GM12872 (cell line): Measurements from ENCODE around the gene CRYBG3.

Source experiments
- CTCF ChIP-seq: IDR thresholded peaks from 3 replicates; pipeline ENCODE4 v1.5.1; 2011; ENCODE audit warnings: low read depth, mild to moderate bottlenecking, low read length, moderate library complexity; ENCODE audit not compliant: insufficient read depth

CRYBG3 gene

GRCh38 chr3:97938444-97938843 lies 116.6 kb downstream of the CRYBG3 start:
- no peak for TF ChIP-seq CTCF

GRCh38 chr3:97939401-97939800 lies 117.6 kb downstream of the CRYBG3 start:
- no peak for TF ChIP-seq CTCF

DNA sequence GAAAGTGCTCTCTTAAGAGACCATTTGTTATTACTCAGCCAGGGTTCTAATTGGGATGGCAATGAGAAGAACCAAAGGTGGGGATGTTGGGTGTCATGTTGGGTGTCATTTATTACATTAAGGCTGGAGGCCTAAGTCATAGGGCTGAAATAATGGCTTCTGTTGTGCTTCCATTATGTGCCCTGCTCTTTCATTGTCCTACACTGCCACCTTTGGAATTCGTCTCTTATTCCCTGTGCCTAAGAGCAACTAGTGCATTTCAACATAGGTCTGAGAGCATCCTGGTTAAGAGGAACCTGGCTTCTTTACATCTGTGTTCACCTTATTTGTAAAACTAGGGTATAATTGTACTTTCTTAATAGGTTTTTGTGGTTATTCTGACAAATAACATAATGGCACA lies 118.2 kb downstream of the CRYBG3 start:
- TF ChIP-seq CTCF, result no peak

- TF ChIP-seq CTCF, result no peak
These were observed 121.2 kb downstream of the CRYBG3 start for GRCh38 chr3:97942801-97943546.

GRCh38 chr3:97948351-97949109 lies 126.7 kb downstream of the CRYBG3 start:
- TF ChIP-seq CTCF, result no peak

DNA sequence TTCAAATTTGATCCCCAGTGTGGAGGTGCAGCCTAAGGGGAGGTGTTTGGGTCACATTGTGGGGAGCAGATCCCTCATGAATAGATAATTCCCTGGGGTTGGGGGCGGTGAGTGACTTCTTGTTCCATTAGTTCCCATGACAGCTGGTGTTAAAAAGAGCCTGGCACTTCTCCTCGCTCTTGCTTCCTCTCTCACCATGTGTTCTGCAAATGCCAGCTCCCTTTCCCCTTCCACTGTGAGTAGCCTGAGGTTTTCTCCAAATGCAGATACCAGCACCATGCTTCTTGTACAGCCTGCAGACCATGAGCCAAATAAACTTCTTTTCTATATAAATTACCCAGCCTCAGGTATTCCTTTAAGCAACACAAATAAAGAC lies 127.3 kb downstream of the CRYBG3 start:
- TF ChIP-seq CTCF, result no peak

DNA sequence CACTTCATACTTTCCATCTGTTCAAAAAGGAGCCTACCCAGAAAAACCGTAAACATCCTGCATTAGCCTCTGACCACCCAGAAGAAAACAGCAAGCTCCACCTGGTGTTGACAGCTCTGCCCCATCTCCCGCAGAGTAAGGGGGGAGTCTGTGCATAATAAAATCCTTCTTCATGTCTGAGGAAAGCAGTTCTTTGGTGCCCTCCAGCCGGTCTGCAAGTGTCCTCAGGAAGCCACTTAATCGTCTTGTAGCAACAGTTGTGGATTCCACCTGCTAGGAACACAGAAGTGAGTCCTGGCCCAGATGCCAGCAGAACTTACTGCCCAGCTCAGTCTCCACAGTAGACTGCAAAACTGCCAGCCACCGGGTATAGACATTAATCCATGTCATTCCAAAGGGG lies 127.9 kb downstream of the CRYBG3 start:
- TF ChIP-seq CTCF, result no peak
